Activated CD4-positive, alpha-beta T cell treated with anti-CD3 and anti-CD28 coated beads, Interleukin-2, Interleukin-4, amounts not matched to agents 100 ng/mL and 50 ng/mL, durations not matched to agents 16 hours and 8 hours (primary cell): ENCODE results near the gene OPCML.

ENCODE experiments used
- DNase-seq: peaks from one replicate; pipeline ENCODE4 v3.0.0-alpha.2; 2020; ENCODE audit warnings: low spot score

The OPCML gene

GRCh38 chr11:133503236-133503635 lies 29.1 kb downstream of the OPCML start:
- DNase-seq: no peak

GRCh38 chr11:133501643-133502539 lies 30.4 kb downstream of the OPCML start:
- DNase-seq: no peak

GRCh38 chr11:133500936-133501335 lies 31.4 kb downstream of the OPCML start:
- no peak for DNase-seq

GRCh38 chr11:133500435-133500834 lies 31.9 kb downstream of the OPCML start:
- DNase-seq: no peak

GRCh38 chr11:133498969-133499368 lies 33.3 kb downstream of the OPCML start:
- DNase-seq: no peak

GRCh38 chr11:133497477-133498140 lies 34.7 kb downstream of the OPCML start:
- DNase-seq: no peak

GRCh38 chr11:133492895-133493294 lies 39.4 kb downstream of the OPCML start:
- DNase-seq: no peak

GRCh38 chr11:133491680-133492383 lies 40.5 kb downstream of the OPCML start:
- DNase-seq: no peak

GRCh38 chr11:133480722-133481121 lies 51.6 kb downstream of the OPCML start:
- no peak for DNase-seq

- DNase-seq: no peak
Observed at GRCh38 chr11:133479209-133479608, 53.1 kb downstream of the OPCML start.

GRCh38 chr11:133477251-133477625 lies 55.1 kb downstream of the OPCML start:
- no peak for DNase-seq

- DNase-seq: no peak
Observed at GRCh38 chr11:133476570-133477250, 55.6 kb downstream of the OPCML start.

- no peak for DNase-seq
Observed at GRCh38 chr11:133474461-133474860, 57.8 kb downstream of the OPCML start.

- no peak for DNase-seq
Observed at GRCh38 chr11:133467686-133468085, 64.6 kb downstream of the OPCML start.

GRCh38 chr11:133443206-133443747 lies 89.0 kb downstream of the OPCML start:
- DNase-seq: no peak

- DNase-seq: no peak
Observed at GRCh38 chr11:133441964-133442660, 90.2 kb downstream of the OPCML start.

- no peak for DNase-seq
Observed at GRCh38 chr11:133425992-133426391, 106.3 kb downstream of the OPCML start.

GRCh38 chr11:133425245-133425644 lies 107.1 kb downstream of the OPCML start:
- no peak for DNase-seq

GRCh38 chr11:133418218-133418617 lies 114.1 kb downstream of the OPCML start:
- DNase-seq: no peak

- no peak for DNase-seq
Observed at GRCh38 chr11:133414506-133414905, 117.8 kb downstream of the OPCML start.

- no peak for DNase-seq
Observed at GRCh38 chr11:133413703-133414102, 118.6 kb downstream of the OPCML start.
